K562 (cell line): ENCODE results near the gene SLC4A5. TPM values are rescaled to one million over a fixed set of nuclear protein-coding genes. Genes with fewer than 3 reads are reported as not detected.

ENCODE experiments used
- ATAC-seq: fragments of 200-7000 bp; cut with Tn5 transposase; 3 replicates; pipeline ENCODE4 v1.9.1; 2020; ENCODE audit warnings: moderate library complexity
- BruUV-seq: library from RNA; stranded (reverse); fragments of 400-500 nt; replicated peaks from 2 replicates; lab custom pipeline; 2021; lab: Mats Ljungman, UMichigan
- CTCF ChIA-PET: fragments of 300-600 bp; formaldehyde crosslinking; extraction: SDS; loops from one replicate; lab custom pipeline; 2021; ENCODE audit warnings: low intra/inter-chr PET ratio; lab: Yijun Ruan, JAX
- POLR2A ChIA-PET: fragments of 300-600, 350-650 bp; sonication (Branson Sonifier 250); formaldehyde crosslinking; extraction: SDS; loops from one replicate; lab custom pipeline; 2021; ENCODE audit warnings: antibody characterized with exemption, inconsistent platforms; lab: Yijun Ruan, JAX
- DNase-seq, 4 experiments: peaks; one replicate each; pipeline versions ENCODE4 v3.0.0 to v3.0.0-alpha.2; 2011 to 2018; ENCODE audit warnings: low spot score in 3 of 4, mixed read lengths in 3 of 4; ENCODE audit errors: extremely low read depth in 1 of 4
- FAIRE-seq: peaks from 2 replicates; lab custom pipeline; 2011; peaks lifted over from hg19 to GRCh38; lab: Jason Lieb, UNC
- H2AFZ ChIP-seq: 2 replicates; pipeline ENCODE4 v1.6.0; 2011; ENCODE audit warnings: low read depth, low read length, control low read depth, inconsistent platforms
- H3K27ac ChIP-seq: fragments of 200-600 bp; 3 replicates; pipeline ENCODE4 v1.8.0; 2011; ENCODE audit warnings: low read depth, mild to moderate bottlenecking, control low read depth, inconsistent platforms, low read length, moderate library complexity, mixed read lengths; ENCODE audit errors: extremely low read depth
- H3K27me3 ChIP-seq, 2 experiments: fragments of 300-600 bp in 1 of 2; 2 replicates in 1 of 2; 3 replicates in 1 of 2; pipeline versions ENCODE4 v1.6.0 to v1.8.0; 2011; ENCODE audit warnings: inconsistent platforms in 2 of 2, low read length in 2 of 2, mild to moderate bottlenecking in 1 of 2, mixed read lengths in 1 of 2, moderate library complexity in 1 of 2; ENCODE audit not compliant: control insufficient read depth in 2 of 2, insufficient read depth in 2 of 2
- H3K36me3 ChIP-seq: fragments of 300-600 bp; 3 replicates; pipeline ENCODE4 v1.8.0; 2011; ENCODE audit warnings: mild to moderate bottlenecking, low read length, inconsistent platforms; ENCODE audit not compliant: control insufficient read depth, insufficient read depth
- H3K4me1 ChIP-seq, 2 experiments: fragments of 200-600 bp in 1 of 2; replicated peaks in 1 of 2; 2 replicates in 1 of 2; 3 replicates in 1 of 2; pipeline versions ENCODE4 v1.5.1 to v1.8.0; 2011; ENCODE audit warnings: inconsistent platforms in 2 of 2, low read length in 2 of 2, mild to moderate bottlenecking in 1 of 2, mixed read lengths in 1 of 2, moderate library complexity in 1 of 2; ENCODE audit not compliant: control insufficient read depth in 2 of 2, insufficient read depth in 2 of 2
- H3K4me2 ChIP-seq: 2 replicates; pipeline ENCODE4 v1.6.1; 2011; ENCODE audit warnings: low read length, control low read depth, inconsistent platforms, mixed read lengths; ENCODE audit not compliant: insufficient read depth
- H3K4me3 ChIP-seq: fragments of 200-600 bp; sonication (generic), shearing (Covaris generic); 2 replicates; pipeline ENCODE4 v1.5.1; 2016; ENCODE audit warnings: control low read depth, inconsistent platforms
- H3K79me2 ChIP-seq: fragments of 200-600 bp; 3 replicates; pipeline ENCODE4 v1.8.0; 2011; ENCODE audit warnings: low read length, inconsistent platforms; ENCODE audit not compliant: control insufficient read depth, insufficient read depth
- H3K9ac ChIP-seq, 2 experiments: 2 replicates each; pipeline versions ENCODE4 v1.6.0 to v1.6.1; 2011; ENCODE audit warnings: low read depth in 2 of 2, low read length in 2 of 2, control low read depth in 1 of 2, inconsistent platforms in 1 of 2, mild to moderate bottlenecking in 1 of 2, mixed read lengths in 1 of 2; ENCODE audit not compliant: insufficient read depth in 1 of 2
- H3K9me1 ChIP-seq: one replicate; pipeline ENCODE4 v1.6.0; 2011; ENCODE audit warnings: inconsistent platforms, mild to moderate bottlenecking, low read length, moderate library complexity; ENCODE audit not compliant: control insufficient read depth, insufficient read depth
- H3K9me3 ChIP-seq: replicated peaks from 2 replicates; pipeline ENCODE4 v1.5.1; 2011; ENCODE audit warnings: low read depth, low read length, inconsistent platforms; ENCODE audit not compliant: control insufficient read depth, insufficient read depth
- H4K20me1 ChIP-seq: replicated peaks from 2 replicates; pipeline ENCODE4 v1.6.1; 2011; ENCODE audit warnings: low read length, inconsistent platforms, mixed read lengths; ENCODE audit not compliant: control insufficient read depth, insufficient read depth
- ARID3A ChIP-seq: IDR thresholded peaks from 2 replicates; pipeline ENCODE4 v1.6.1; 2012; ENCODE audit warnings: low read depth, low read length, improper control_type of control experiment, borderline replicate concordance
- CBFA2T3 ChIP-seq: fragments of 450-650 bp; IDR thresholded peaks from 2 replicates; pipeline ENCODE4 v1.6.1; 2017
- DACH1 ChIP-seq: fragments of 450-650 bp; IDR thresholded peaks from 2 replicates; pipeline ENCODE4 v1.6.1; 2018; ENCODE audit not compliant: partially characterized antibody
- EP400 ChIP-seq: fragments of 450-650 bp; IDR thresholded peaks from 2 replicates; pipeline ENCODE4 v1.6.1; 2017; ENCODE audit warnings: antibody characterized with exemption, mild to moderate bottlenecking, moderate library complexity
- FOSL1 ChIP-seq: fragments of 200-800 bp; sonication (Bioruptor generic); conservative IDR thresholded peaks from 2 replicates; pipeline ENCODE4 v1.6.1; 2016; ENCODE audit warnings: missing genetic modification characterization, missing compliant biosample characterization
- HDAC8 ChIP-seq: fragments of 450-650 bp; IDR thresholded peaks from 2 replicates; pipeline ENCODE4 v1.6.1; 2016; ENCODE audit warnings: mild to moderate bottlenecking, missing genetic modification characterization, moderate library complexity, missing compliant biosample characterization
- HLTF ChIP-seq: fragments of 450-650 bp; IDR thresholded peaks from 2 replicates; pipeline ENCODE4 v1.6.1; 2016
- ILF3 ChIP-seq: fragments of 450-650 bp; IDR thresholded peaks from 2 replicates; pipeline ENCODE4 v1.6.1; 2018; ENCODE audit warnings: antibody characterized with exemption, mild to moderate bottlenecking, moderate library complexity, borderline replicate concordance
- MAFG ChIP-seq: fragments of 450-650 bp; conservative IDR thresholded peaks from 2 replicates; pipeline ENCODE4 v1.6.1; 2016; ENCODE audit warnings: missing genetic modification characterization, missing compliant biosample characterization
- POLR3A ChIP-seq: IDR thresholded peaks from 2 replicates; pipeline ENCODE4 v1.6.1; 2011; ENCODE audit warnings: borderline replicate concordance, mild to moderate bottlenecking, moderate library complexity; ENCODE audit not compliant: insufficient read length, insufficient read depth; ENCODE audit errors: extremely low read depth
- RNF2 ChIP-seq: sonication (generic); IDR thresholded peaks from 2 replicates; pipeline ENCODE4 v1.6.1; 2016
- SMC3 ChIP-seq: conservative IDR thresholded peaks from 2 replicates; pipeline ENCODE4 v1.6.1; 2011; ENCODE audit warnings: low read depth, low read length, improper control_type of control experiment; ENCODE audit not compliant: insufficient read depth
- SP1 ChIP-seq: sonication (generic); formaldehyde crosslinking; IDR thresholded peaks from 2 replicates; pipeline ENCODE4 v1.8.1; 2022; ENCODE audit warnings: mild to moderate bottlenecking, missing genetic modification reagents
- TBP ChIP-seq: optimal IDR thresholded peaks from 2 replicates; pipeline ENCODE3; 2011; ENCODE audit warnings: low read depth, low read length, improper control_type of control experiment
- ZC3H11A ChIP-seq: IDR thresholded peaks from 2 replicates; pipeline ENCODE4 v1.6.1; 2012; ENCODE audit warnings: low read depth, low read length, improper control_type of control experiment
- ZNF347 ChIP-seq: fragments of 450-650 bp; formaldehyde crosslinking; IDR thresholded peaks from 2 replicates; pipeline ENCODE4 v1.4.0; 2020; ENCODE audit warnings: low read depth, mild to moderate bottlenecking, moderate library complexity
- ZNF639 ChIP-seq, 2 experiments: fragments of 200-800 bp in 1 of 2; sonication (Bioruptor generic) in 1 of 2; sonication (generic) in 1 of 2; formaldehyde crosslinking in 1 of 2; IDR thresholded peaks in 1 of 2; conservative IDR thresholded peaks in 1 of 2; 2 replicates each; pipeline versions ENCODE4 v1.5.0 to v1.6.1; 2016 to 2020; ENCODE audit warnings: missing compliant biosample characterization in 1 of 2, missing genetic modification characterization in 1 of 2, missing genetic modification reagents in 1 of 2
- ZNF695 ChIP-seq: fragments of 450-650 bp; formaldehyde crosslinking; IDR thresholded peaks from 2 replicates; pipeline ENCODE4 v1.4.0; 2020; ENCODE audit warnings: mild to moderate bottlenecking, moderate library complexity
- WGBS: fragments of 100-300 bp; shearing (Covaris generic); methylation state at CpG from one replicate; pipeline ENCODE4 v1.1.6; 2016; ENCODE audit warnings: low coverage, mixed read lengths; ENCODE audit not compliant: insufficient coverage; ENCODE audit errors: missing lambda C conversion rate; 5-methylcytosine and 5-hydroxymethylcytosine counted together
- in situ Hi-C: fragments of 300-500 bp; cut with MboI; formaldehyde crosslinking; loops from 4 replicates; pipeline ENCODE4 v1.15.0; 2018; ENCODE audit warnings: inconsistent platforms, mixed read lengths
- intact Hi-C: fragments of 100-400 bp; cut with micrococcal nuclease; formaldehyde crosslinking; loops from 2 replicates; pipeline ENCODE4 v1.14.2; 2022
- polyA plus RNA-seq, 8 experiments: library from polyadenylated mRNA; depleted of rRNA in 4 of 8; stranded (reverse) in 5 of 8; unstranded in 3 of 8; fragments of >200 nt; fragmentation: Nextera tagmentation in 2 of 8; fragmentation: Illumina TruSeq in 1 of 8; extraction: Ambion mirVana in 2 of 8; extraction: Trizol in 1 of 8; gene quantifications; 2 replicates each; pipeline versions ENCODE4 v1.2.1 to v1.2.3, GENCODE V29; 2011 to 2014; ENCODE audit warnings: inconsistent platforms in 1 of 8, missing spikeins in 1 of 8
- total RNA-seq, 7 experiments: library from RNA; depleted of rRNA in 6 of 7; stranded (reverse); fragments of >200 nt in 6 of 7; fragmentation: Illumina TruSeq in 2 of 7; extraction: Trizol in 2 of 7; gene quantifications; 2 replicates each; pipeline versions ENCODE4 v1.2.1 to v1.2.3, GENCODE V29; 2011 to 2021; ENCODE audit warnings: low replicate concordance in 1 of 7

The SLC4A5 gene
- total and polyA plus RNA-seq, 9 of the 15 experiments (the other 6 are each of a cell fraction or from before 2014, with no cell fraction given): 0.03 to 0.77 (median 0.14) TPM; not detected in 1

- no TSS peak for BruUV-seq
- no peaks in the 10 kb centered on the region for H3K9me1 ChIP-seq
- H3K9ac ChIP-seq: no peak overlapping the region
- 0% methylated on average over 3 of the region's 3 CpGs for WGBS
- H3K79me2 ChIP-seq: no peaks in the 10 kb centered on the region
- no peak overlapping the region for H3K4me3 ChIP-seq
- H3K4me1 ChIP-seq: peaks cover 0 to 7% of the 10 kb centered on the region in 2 experiments; a peak in 4 of 5 replicates
- no peak overlapping the region for H3K4me2 ChIP-seq
- ATAC-seq (no peak; the same call in 2 of the 3 replicates), DNase-seq (no peak), FAIRE-seq (no peak)
- H2AFZ ChIP-seq: no peak overlapping the region
- ChIA-PET CTCF (interaction anchor here (0.5 to 3.9 kb wide), 6 partner anchors 54 to 199 kb away, joined by 3 to 18 read pairs (median 4); no protein-coding TSS in a partner anchor), POLR2A (interaction anchor here (1.0 kb wide), 1 partner anchor 8 kb away, joined by 3 read pairs; no protein-coding TSS in a partner anchor)
- H3K27me3 ChIP-seq: no peaks in the 10 kb centered on the region; a peak in 2 of 5 replicates
- H3K36me3 ChIP-seq: no peaks in the 10 kb centered on the region
- no peak overlapping the region for H3K27ac ChIP-seq
- intact Hi-C loops (loop anchor here (2.0 to 10.0 kb wide), 4 partner anchors 68 to 508 kb away; partner anchors contain the start of gene STAMBP), in situ Hi-C loops (no loop called here)
- H4K20me1 ChIP-seq: no peaks in the 10 kb centered on the region
- no peaks in the 10 kb centered on the region for H3K9me3 ChIP-seq
- TF ChIP-seq POLR3A (no peak), FOSL1 (no peak), DACH1 (no peak), HLTF (no peak), ZNF639 (CRISPR knock-in tag; conservative IDR thresholded peaks at IDR 0.05 in 1 of 2, IDR thresholded peaks at IDR 0.05 in 1 of 2) (no peak), CBFA2T3 (no peak), TBP (no peak), RNF2 (no peak), SP1 (CRISPR knock-in tag) (no peak), SMC3 (no peak), ILF3 (no peak), ZNF695 (no peak), ARID3A (no peak), ZC3H11A (no peak), MAFG (tag) (no peak), HDAC8 (tag) (no peak), ZNF347 (no peak), EP400 (no peak)
Measured at GRCh38 chr2:74332550-74333174, 10.6 kb downstream of the SLC4A5 start.
